ENCODE results near the gene CIART.
"Not testable (repeated sequence)": the region's sequence is repeated elsewhere in the genome, so short reads cannot be mapped to it uniquely, and the experiment has no call there.

CIART gene

GRCh38 chr1:150262388-150263320, 19.7 kb upstream of the CIART start:
- no peak for DNase-seq

DNA sequence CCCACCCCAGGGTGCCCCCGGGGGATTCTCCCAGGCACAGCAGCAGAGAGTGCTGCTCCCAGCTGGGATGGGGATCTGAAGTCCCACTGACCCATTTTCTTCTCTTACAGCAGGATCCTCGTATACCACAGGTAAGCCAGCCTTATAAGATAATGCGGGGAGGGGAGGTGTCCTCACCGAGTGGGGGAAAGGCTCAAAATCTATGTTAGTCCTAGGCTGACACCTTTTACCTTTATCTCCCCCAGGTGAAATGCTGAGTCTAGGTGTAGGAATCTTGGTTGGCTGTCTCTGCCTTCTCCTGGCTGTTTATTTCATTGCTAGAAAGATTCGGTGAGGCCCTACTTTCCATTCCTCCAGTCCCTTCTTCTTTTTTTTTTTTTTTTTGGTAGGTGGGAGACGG, 18.8 kb upstream of the CIART start:
- DNase-seq = no peak

DNA sequence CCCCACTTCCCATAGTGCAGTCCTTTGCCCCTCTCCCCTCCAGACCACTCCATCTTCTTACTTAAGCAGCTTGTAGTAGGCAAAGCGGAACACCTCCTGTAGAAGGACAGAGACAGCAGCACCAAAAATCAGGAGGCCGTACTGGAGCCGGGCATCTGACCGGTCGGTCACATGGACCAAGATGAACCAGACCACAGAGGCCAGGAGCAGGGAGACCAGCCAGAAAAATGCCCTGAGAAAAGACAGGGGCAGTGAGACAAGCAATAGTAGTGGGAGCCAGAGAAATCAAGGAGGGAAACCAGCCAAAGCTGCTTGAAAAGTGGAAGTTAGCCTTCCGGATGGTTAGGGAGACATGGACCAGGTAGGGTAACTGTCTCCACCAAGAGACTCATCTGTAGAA, 14.5 kb upstream of the CIART start:
- no peak for DNase-seq

DNA sequence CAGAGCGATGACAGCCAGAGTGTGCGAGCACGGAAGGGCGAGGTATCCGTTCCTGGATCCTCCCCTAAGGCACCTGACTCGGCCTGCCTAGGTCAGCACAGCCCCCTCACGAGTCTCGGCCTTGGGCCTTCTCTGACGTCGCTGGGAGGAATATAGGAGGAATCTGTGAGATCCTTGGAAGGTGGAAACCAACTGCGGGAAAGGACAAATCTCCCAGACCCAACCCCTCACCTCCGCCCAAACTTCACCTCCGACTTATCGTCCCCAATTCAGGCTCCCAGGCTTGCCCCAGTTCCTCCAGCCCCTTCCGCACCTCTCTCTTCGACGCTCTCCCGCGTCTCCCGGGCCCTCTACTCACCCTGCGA, 14.0 kb upstream of the CIART start:
- no peak for DNase-seq

DNA sequence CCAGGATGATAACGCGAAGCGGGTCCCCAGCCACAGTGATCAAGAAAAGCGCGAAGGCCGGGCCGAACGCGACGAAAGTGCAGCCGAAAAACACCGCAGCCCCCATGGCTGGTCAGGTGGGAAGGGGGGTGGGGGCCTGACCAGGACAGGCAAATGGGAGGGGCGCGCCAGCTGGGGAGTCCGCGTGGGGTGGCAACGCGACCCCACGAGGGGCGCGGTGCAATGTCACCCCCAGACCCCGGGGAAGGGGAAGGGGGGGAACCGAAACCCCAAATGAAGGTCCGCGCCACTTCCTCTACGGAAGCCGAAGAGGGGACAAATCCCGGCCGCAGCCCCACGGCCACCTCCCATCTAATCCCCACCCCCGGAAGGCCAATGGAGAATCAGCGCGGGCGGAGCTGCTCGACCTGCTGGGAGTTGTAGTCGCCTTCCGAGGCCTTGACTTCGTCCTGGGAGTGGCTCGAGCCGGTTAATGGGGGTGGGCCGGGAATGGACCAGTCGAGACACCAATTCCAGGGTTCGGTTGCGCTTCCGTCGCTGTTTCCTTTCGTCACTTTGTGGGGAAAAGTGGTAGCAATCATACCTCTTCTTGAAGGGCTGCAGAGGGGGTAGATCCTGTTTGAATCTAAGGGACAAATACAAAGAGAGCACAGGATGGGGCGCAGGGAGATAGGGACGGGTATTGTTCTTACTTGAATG, 13.5 kb upstream of the CIART start, which contains the start of gene APH1A:
APH1A (minus strand) TSS at position 312 of the 699 bp plus-strand sequence; CDS start at position 106, 206 bp downstream.
- DNase-seq = peak; percentile 98

GRCh38 chr1:150269451-150269850, 12.9 kb upstream of the CIART start:
- DNase-seq = no peak

DNA sequence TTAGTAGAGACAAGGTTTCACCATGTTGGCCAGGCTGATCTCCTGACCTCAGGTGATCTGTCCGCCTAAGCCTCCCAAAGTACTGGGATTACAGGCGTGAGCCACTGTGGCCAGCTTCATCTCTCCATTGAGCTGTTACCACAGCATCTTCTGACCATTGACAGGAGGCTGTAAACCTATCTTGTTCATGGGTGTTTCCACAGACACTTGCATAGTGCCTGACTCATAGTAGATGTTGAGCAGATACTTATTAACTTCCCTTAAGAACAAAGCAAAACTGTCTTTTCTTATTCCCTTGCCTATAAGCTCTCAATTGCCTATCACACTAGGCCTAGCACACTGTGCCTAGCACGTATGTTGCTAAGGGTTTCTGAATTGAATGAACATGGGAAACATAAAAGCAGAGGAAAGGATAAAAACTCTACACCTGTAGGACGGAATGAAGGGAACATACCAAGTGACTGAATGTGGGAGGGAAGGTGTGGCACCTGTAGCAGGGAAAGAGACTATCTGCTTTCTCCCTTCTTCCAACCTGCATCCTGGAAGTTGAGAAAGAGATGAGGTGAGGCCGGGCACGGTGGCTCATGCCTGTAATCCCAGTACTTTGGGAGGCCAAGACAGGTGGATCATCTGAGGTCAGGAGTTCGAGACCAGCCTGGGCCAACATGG, 10.9 kb upstream of the CIART start:
- DNase-seq = no peak

- no peak for DNase-seq
Measured at GRCh38 chr1:150273311-150273710, 9.0 kb upstream of the CIART start.

DNA sequence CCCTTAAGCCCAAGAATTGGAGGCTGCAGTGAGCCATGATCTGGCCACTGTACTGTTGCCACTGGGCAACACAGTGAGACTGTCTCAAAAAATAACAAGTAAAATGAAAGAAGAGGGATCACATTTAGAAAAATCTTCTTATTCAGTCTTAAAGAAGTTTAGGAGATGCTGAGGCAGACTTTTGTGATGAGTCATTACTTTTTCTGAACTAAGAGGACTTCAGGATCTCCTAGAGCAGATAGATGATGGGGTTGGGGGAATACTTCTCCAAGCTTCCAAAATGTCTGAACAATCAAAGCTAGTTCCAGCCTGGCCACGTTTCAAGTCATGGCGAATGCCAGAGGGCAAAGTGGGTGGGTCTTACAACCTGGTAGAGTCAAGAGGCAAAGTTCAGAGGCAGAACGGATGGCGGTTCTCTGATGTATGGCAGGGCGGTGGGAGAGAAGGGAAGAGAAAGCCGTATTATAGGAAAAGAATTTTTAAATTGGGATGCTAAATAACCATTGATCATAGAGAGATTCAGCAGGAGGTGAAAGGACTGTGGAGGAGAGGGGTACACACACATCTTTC, 2.1 kb upstream of the CIART start:
- no peak for DNase-seq

GRCh38 chr1:150281221-150281757, 1.1 kb upstream of the CIART start:
- peak; percentile 67 for DNase-seq

DNA sequence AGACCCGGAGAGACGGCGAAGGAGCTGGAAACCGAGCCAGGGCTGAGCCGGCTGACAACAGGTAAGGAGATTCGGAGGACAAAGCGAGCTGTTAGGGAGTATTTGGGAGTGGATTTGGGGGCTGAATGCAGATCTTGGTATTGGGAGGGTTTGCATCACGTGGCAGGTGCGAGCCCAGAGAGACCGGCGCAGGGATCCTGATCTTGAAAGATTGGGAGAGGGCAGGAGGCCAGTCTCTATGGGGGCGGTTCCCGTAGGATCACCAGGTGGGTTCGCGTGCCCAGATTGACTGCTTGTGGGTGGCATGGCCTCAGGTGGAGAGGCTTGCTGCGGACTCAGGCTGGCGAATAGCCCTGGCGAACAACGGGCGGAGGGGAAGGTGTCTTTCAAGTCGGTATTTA, 204 bp downstream of the CIART start:
- no peak for DNase-seq

GRCh38 chr1:150283260-150283659, 906 bp downstream of the CIART start:
- DNase-seq = no peak

DNA sequence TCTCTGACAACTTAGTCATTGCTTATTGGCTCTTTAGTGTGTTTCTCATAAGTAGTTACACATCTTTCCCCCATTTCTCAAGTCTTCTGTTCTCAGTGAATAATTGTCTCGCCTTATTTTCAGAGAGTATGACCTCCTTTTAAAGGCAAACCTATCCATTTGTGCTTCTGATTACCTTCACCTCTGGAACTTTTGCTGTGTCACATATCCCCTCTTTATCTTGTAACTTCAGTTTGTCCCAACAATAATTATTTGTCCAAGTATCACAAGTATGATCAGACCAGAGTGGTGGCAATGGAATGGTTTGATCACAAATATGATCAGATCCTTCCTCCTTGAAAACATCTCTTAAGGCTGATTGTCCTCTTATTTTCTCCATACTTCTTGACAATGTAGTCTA, 6.0 kb downstream of the CIART start:
- no peak for DNase-seq

DNA sequence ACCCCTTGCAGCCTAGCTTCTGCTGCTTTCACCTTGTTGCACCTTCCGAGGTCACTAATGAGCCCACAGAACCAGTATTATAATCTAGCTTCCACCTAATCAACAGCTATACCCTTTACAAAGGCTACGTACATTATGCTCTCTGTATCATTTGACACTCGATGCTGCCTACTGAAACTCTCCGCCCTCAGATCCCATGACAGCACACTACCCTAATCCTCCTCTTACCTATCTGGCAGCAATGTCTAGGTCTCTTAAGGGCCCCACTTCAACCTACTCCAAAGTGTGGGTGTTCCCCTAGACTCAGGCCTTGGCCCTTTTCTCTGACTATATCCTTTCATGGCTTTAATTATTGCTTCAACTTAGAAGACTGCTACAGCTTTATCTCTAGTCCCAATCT, 6.5 kb downstream of the CIART start:
- no peak for DNase-seq

- peak; percentile 88 for DNase-seq
Measured at GRCh38 chr1:150293433-150294253, 11.3 kb downstream of the CIART start, which contains the start of gene MRPS21. Gene MRPS21 (plus strand): TSS chr1:150293861. CDS start chr1:150294367, 506 bp downstream.

GRCh38 chr1:150295476-150295875, 13.1 kb downstream of the CIART start:
- DNase-seq = no peak

DNA sequence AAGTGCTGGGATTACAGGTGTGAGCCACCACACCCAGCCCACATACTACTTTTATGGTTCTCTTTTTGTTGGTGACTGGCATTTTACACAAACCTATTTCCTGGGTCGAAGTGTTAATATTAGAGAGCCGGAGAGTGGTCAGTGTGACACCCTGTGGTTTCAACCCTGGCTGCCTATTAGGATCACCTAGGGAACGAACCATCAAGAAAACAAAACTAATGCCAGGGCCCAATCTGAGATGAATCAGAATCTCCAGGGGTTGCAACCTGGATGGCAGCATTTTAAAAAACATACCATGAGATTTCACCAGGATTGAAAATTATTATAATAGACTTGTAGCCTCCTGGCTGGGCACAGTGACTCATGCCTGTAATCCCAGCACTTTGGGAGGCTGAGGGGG, 17.4 kb downstream of the CIART start:
- DNase-seq = no peak

DNA sequence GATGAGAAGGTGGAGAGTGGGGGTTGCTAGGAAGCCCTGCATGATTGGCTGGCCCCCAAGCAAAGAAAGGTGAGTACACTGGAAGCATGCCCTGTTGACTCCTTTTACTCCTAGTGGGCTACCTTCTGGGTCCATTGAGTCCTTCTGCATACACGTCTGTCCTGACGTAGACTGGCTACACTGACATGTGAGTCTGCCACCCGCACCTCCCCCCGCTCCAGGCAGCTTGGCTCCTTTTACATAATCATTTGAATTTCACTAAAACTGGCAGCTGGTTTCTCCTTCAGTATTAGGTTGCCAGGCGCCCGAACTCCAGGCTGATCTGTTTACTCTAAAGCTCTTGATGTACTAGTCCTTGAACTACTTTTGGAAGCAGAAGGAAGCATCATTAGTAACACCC, 20.0 kb downstream of the CIART start:
- no peak for DNase-seq

DNA sequence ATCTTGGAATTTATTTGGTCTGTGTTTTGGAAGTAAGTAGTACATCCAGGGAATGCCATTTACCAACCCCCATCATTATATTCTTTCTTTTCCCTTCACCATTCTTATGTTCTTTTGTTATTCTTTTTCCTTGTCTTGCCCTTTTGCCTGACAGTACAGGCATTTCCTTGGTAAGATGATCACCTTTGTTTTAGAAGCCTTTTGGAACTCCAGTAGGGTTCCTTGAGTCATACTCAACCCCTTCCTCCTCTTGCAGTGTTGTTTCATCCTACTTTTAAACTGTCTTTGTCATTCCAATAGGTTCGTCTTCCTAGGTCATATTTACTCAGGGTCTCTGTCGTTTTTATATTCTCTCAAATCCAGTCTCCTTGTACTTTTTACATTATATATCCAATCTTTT, 20.5 kb downstream of the CIART start:
- no peak for DNase-seq

DNA sequence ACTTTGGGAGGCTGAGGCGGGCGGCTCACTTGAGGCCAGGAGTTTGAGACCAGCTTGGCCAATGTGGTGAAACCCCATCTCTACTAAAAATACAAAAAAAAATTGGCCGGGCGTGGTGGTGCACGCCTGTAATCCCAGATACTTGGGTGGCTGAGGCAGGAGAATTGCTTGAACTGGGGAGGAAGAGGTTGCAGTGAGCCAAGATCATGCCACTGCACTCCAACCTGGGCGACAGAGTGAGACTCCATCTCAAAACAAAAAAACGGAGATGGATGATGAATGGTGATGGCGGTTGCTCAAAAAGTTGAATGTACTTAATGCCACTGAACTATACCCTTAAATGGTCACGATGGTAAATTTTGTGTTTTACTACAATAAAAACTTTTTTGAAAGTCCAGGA, 26.2 kb downstream of the CIART start:
- not testable (repeated sequence) for DNase-seq

DNA sequence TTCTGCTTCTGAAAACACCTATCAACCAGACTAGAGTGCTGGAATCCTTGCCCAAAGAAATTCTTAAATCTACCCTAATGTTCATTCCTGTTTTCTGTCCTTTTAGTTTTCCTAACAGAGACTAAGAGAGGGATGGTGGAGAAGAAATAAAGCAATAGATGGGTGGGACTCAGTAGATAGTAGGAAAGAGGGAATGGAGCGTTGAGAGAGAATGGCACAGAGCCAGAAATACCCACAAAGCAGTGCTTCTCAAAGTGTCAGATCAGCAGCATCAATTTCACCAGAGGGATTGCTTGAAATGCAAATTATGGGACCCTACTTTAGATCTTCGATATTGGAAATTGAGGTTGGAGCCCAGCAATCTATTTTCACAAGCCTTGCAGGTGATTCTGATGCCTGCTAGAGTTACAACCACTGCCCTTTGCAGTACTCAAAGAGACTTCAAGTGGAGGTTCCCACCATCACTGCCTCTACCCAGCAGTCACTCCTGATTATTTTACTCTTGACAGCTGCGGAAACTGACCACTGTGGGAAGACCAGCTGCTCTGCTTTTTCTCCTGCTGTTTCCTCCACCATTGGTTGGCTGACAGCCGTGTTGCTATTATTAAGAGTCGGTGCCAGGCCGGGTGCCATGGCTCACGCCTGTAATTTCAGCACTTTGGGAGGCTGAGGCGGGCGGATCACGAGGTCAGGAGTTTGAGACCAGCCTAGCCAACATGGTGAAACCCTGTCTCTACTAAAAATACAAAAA, 27.6 kb downstream of the CIART start:
- no peak for DNase-seq

All from fibroblast of skin of abdomen (primary cell).